Stimulated activated naive CD8-positive, alpha-beta T cell treated with anti-CD3 and anti-CD28 coated beads, Interleukin-15, amount 100 ng/mL, for 72 hours (primary cell): ENCODE measurements around the gene TNFSF10.

ENCODE experiments used
- ATAC-seq: fragments of 150-1000 bp; cut with Tn5 transposase; 2 replicates; pipeline ENCODE4 v1.10.0; 2021; ENCODE audit warnings: mild to moderate bottlenecking, moderate library complexity
- DNase-seq, 2 donors: peaks; one replicate each; pipeline ENCODE4 v3.0.0; 2021 to 2022
- H3K27ac Mint-ChIP-seq, 2 donors: one replicate each; pipeline ENCODE4 v1.8.0; 2022; ENCODE audit warnings: mild to moderate bottlenecking in 2 of 2, mixed read lengths in 2 of 2, moderate library complexity in 2 of 2
- H3K27me3 Mint-ChIP-seq: one replicate; pipeline ENCODE4 v1.8.0; 2022; ENCODE audit warnings: mixed read lengths
- H3K4me1 Mint-ChIP-seq: one replicate; pipeline ENCODE4 v1.8.0; 2022; ENCODE audit warnings: mild to moderate bottlenecking, mixed read lengths
- H3K4me3 Mint-ChIP-seq, 2 donors: one replicate each; pipeline ENCODE4 v1.8.0; 2022; ENCODE audit warnings: mild to moderate bottlenecking in 2 of 2, mixed read lengths in 2 of 2, moderate library complexity in 1 of 2
- H3K9me3 Mint-ChIP-seq, 2 donors: one replicate each; pipeline ENCODE4 v1.8.0; 2022; ENCODE audit warnings: mixed read lengths in 2 of 2

The TNFSF10 gene

DNA sequence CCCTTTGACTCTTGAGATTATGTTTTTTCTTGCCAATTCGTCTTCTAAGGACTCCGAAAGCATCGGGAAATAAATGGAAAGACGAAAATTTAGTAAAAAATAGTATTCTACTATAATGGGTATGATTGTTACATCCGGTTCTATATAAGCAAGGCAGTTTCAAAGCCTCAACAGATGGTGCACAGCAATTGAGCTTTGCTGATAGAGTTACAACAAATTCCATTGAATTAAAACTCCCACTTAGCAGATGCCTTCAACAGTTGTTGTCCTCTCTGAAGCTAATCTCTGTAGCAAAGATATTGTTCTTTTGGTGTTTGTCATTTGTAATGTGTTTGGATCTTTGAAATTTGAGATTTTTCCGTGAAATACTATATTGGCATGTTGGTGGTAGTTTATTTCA lies 58.9 kb downstream of the TNFSF10 start:
- Mint-ChIP-seq H3K4me3 (no peak overlapping the region), H3K27ac (no peak overlapping the region), H3K9me3 (peaks cover 0 to 5% of the 10 kb centered on the region in 2 donors), H3K27me3 (peaks cover 16% of the 10 kb centered on the region), H3K4me1 (no peaks in the 10 kb centered on the region)
- DNase-seq (no peak), ATAC-seq (no peak)

DNA sequence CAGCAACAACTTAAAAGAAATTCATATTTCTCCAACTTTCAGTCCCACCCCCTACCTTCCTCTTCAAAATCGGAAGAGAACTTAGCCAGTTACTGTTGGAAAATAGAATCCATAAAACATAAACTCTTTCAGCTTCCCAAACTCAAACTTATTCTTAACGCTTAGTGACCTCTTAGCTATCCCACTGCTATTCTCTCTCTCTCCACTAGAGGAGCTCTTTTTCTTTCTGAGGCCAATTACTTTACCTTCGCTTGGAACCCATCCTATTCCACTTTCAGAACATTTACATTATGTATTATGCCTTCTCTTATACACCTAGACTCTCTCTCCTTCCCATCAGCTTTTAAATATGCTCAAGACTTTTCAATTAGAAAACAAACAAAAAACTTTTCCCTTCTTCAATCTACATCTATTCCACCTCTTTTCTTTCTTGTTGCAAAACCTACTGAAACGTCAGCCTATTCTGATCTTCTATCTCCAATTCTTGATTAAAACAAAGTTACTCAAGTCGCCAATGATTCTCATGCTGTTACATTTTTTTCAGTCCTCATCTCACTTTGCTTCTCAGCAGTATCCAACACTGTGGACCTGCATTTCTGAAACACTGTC lies 61.6 kb downstream of the TNFSF10 start:
- Mint-ChIP-seq H3K4me1 (no peaks in the 10 kb centered on the region), H3K27ac (no peak overlapping the region), H3K9me3 (peaks cover 0 to under 1% of the 10 kb centered on the region in 2 donors), H3K27me3 (peaks cover 3% of the 10 kb centered on the region), H3K4me3 (no peak overlapping the region)
- no peak for ATAC-seq
- no peak for DNase-seq

DNA sequence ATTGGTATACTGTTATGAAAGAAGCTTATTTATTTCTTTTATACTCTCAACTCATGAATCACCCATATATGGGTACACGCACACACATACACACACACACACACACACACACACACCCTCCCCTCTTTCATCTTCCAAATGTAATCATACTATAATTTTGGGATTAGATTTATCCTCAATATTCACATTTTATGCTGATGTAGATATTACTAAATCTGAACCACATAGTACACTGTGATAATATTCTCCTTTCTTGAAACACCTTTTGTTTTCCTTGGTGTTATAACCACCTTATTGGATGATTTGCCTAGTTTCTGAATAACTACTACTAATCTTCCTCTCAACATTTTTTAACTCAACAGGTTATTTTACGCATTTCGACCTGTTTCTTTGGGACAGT lies 66.8 kb downstream of the TNFSF10 start:
- H3K27ac Mint-ChIP-seq = no peak overlapping the region
- no peaks in the 10 kb centered on the region for H3K9me3 Mint-ChIP-seq
- no peak overlapping the region for H3K4me3 Mint-ChIP-seq
- no peak for ATAC-seq
- H3K27me3 Mint-ChIP-seq = peaks cover 30% of the 10 kb centered on the region
- no peak for DNase-seq
- no peaks in the 10 kb centered on the region for H3K4me1 Mint-ChIP-seq
